GM18511 (cell line): ENCODE results near the gene C19orf53.
"Not testable (repeated sequence)": the region's sequence is repeated elsewhere in the genome, so short reads cannot be mapped to it uniquely, and the experiment has no call there.

Source experiments
- ATAC-seq: cut with Tn5 transposase; IDR thresholded peaks from one replicate; pipeline ENCODE4 v1.9.1; 2021; ENCODE audit warnings: mild to moderate bottlenecking, moderate library complexity; ENCODE audit not compliant: unreplicated experiment

C19orf53 gene

DNA sequence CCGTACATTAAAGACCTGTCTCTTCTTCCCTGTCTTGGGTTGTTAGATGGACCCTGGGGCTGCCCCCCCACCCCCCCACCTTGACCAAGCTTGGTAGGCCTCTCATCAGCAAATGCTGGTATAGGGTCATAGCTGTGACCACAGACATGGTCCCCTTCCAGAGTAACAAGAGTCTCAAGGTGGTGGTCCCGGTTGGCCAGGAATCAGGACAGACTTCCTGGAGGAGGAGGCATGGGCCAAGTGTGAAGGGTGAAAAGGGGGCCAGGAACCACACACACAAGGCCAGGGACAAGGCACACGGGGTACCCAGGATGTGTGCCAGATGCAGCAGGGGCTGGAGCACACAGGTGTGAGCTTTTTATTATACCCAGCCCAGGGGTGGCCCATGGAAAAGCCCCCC lies 11.0 kb upstream of the C19orf53 start:
- ATAC-seq, result no peak

DNA sequence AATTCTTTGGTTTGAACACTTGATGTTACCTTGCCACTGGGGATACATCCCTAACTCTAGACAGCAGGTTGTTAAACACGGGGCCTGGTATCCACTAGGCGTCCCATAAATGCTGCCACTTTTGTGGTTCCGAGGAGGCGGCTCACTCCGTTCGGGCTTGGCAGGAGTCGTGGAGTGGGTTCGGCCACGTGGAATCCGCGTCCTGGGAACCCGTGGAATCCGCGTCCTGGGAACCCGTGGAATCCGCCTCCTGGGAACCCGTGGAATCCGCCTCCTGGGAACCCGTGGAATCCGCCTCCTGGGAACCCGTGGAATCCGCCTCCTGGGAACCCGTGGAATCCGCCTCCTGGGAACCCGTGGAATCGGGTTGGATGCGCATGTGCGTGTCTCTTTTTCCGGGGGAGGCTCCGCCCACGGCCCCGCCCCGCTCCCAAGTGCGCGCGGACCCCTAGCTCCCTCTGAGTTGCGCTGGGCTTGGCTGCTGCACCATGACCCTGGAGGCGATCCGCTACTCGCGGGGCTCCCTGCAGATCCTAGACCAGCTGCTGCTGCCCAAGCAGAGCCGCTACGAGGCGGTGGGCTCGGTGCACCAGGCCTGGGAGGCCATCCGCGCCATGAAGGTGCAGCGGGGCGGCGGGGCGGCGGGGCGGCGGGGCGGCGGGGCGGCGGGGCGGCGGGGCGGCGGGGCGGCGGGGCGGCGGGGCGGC lies 10.0 kb upstream of the C19orf53 start, which contains the start of gene MRI1:
MRI1 (plus strand) TSS at position 422 of the 707 bp plus-strand sequence; CDS start at position 489, 67 bp downstream.
- no peak for ATAC-seq

DNA sequence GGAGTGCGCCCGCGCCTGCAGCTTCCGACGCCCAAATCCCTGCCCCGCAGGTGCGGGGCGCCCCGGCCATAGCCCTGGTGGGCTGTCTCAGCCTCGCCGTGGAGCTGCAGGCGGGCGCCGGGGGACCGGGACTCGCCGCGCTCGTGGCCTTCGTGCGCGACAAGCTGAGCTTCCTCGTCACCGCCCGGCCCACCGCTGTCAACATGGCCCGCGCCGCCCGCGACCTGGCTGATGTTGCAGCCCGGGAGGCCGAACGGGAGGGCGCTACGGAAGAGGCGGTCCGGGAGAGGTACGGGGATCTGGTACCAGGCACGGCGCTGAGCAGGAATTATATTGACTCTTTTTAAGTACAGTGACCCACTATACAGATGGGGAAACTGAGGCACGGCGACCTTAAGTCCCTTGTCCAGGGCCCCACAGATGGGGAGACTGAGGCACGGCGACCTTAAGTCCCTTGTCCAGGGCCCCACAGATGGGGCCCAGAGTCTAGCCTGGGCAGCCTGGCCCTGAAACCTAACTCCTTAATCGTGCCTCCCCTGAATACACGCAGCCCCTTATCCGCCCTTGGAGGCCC lies 9.3 kb upstream of the C19orf53 start:
- no peak for ATAC-seq

DNA sequence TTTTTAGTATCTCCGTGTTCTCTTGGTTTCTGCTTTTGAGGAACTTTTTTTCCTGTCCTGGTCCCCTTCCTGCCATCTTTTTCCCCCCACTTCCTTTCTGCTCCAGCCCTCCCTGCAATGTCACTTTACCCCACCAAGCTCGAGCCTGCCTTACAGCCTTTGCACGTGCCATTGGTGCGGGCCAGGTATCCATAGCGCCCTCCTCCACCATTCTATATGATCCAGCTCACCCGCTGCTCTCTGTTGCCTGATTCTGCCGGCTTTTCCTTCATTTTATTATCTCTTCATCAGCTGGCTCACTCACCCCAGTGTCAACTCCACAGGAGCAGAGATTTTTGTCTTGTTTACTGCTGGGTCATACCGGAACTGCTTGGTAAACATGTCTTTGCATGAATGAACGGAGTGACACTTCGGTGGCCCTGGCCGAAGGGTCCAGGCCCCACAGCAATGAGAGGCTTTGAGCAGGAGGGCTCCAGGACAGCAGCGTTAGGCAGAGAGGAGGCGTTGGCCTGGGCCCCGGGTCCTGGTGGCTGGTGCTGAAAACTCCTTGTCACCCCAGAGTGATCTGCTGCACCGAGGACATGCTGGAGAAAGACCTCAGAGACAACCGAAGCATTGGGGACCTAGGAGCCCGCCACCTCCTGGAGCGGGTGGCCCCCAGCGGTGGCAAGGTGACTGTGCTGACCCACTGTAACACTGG lies 8.7 kb upstream of the C19orf53 start:
- no peak for ATAC-seq

DNA sequence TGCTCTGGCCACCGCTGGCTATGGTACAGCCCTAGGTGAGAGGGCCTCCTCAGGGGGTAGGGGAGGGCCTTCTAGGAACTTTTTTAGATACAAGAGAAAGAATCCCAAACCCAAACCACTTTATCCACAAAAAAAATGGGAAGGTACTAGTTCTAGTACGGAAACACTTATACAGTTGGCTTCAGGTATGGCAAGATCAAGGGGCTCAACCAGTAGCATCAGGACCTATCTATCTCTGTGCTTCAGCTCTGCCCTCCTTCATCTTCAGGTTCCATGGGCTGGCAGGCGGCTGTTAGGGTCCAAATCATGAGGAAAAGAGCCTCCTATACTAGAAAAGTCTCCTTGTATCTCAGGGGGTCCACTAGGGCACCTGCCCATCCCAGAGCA lies 8.2 kb upstream of the C19orf53 start:
- ATAC-seq, result no peak

DNA sequence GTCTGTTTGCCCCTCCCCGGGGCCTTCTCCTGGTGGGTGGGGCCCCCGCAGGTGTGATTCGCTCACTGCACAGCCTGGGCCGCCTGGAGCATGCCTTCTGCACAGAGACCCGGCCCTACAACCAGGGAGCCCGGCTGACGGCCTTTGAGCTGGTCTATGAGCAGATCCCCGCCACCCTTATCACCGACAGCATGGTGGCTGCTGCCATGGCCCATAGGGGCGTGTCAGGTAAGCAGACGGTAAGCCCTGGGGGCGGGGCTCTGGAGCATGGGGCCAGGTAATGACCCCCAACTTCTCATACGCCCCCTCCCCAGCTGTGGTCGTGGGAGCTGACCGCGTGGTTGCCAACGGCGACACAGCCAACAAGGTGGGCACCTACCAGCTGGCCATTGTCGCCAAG lies 5.7 kb upstream of the C19orf53 start:
- no peak for ATAC-seq

DNA sequence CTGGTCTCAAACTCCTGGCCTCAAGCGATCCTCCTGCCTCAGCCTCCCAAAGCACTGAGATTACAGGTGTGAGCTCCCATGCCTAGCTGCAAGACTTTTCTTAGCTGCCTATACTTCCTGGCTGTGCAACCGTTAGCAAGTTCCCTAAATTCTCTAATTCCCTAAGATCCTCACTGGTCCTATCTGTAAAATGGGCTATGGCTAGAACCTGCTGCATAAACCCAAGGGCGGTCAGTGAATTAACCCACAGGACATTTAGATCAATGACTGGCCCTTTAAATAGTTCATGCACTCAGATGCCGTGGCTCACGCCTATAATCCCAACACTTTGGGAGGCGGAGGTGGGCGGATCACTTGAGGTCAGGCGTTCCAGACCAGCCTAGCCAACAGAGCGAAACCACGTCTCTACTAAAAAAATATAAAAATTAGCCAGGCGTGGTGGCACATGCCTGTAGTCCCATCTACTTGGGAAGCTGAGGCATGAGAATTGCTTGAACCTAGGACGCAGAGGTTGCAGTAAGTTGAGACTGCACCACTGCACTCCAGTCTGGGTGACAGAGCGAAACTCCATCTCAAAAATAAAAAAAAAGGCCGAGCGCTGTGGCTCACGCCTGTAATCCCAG lies 4.1 kb upstream of the C19orf53 start:
- ATAC-seq, result no peak

DNA sequence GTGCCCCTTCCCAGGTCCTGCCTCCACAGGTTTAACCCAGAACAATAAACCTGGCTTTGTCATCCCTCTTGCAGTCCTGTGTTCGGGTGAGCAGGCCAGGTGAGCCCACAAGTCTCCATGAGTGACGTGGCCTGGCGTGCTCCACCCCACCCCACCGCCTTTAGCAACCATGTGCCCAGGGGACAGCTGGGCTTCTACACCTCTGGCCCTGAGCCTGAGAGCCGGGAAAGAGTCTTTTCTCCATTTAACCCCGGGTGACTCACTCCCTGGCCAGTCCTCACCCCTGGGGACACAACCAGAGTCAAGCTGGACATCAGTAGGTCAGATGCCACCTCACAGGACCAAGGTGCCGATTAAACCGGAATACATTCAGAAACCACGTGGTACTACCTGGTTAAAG lies 4.1 kb downstream of the C19orf53 start:
- ATAC-seq, result no peak

DNA sequence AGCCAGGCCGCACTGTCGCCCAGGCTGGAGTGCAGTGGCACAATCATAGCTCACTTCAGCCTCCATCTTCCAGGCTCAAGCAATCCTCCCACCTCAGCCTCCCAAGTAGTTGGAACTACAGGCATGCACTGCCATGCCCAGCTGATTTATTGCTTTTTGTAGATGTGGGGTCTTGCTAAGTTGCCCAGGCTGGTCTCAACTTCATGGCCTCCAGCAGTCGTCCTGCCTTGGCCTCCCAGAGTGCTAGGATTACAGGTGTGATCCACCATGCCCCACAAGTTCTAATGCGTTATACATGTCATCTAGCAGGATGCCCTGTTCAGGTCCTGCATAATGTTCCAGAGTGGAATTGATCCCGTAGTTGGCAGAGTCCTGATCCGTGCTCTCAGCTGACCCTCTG lies 4.6 kb downstream of the C19orf53 start:
- ATAC-seq, result no peak

DNA sequence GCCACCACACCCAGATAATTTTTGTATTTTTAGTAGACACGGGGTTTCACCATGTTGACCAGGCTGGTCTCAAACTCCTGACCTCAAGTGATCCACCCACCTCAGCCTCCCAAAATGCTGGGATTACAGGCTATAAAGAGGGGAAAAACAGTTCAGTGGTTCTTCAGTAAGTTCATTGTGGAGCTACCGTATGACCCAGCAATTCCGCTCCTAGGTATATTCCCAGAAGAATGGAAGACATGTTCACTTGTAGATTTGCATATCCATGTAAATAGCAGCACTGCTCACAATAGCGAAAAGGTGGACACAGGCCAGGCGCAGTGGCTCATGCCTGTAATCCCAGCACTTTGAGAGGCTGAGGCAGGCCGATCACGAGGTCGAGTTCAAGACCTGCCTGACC lies 5.5 kb downstream of the C19orf53 start:
- ATAC-seq, result not testable (repeated sequence)

DNA sequence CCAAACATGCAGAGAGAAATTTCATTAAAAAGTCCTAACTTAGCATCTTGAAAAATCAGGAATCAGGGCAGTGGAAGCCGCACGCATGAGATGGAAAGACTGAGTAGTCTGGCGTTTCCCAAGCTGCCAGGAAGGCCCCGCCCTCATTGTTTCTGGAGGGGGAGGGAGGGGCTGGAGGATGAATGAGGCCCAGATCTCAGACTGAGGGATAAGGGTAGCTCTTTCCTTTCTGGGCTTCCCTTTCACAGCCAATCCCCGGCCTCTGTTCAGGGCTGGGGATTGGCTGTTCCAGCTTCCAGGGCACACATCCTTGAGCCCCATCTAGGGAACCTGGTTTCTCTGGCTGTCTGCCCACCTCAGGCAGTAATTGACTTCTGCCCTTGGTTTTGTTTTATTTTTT lies 7.3 kb downstream of the C19orf53 start:
- no peak for ATAC-seq

DNA sequence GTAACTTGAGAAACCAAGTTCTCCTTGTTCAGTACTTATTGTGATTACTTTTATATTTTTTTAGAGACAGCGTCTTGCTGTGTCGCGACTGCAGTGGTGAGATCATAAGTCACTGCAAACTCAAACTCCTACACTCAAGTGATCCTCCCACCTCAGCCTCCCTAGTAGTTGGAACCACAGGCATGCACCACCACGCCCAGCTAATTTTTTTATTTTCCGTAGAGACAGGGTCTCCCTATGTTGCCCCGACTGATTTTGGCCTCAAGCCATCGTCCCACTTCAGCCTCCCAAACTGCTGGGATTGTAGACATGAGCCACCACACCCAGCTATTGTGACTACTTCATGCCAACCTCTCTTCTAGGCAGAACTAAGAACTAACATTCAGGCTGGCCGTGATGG lies 8.3 kb downstream of the C19orf53 start:
- ATAC-seq, result no peak

DNA sequence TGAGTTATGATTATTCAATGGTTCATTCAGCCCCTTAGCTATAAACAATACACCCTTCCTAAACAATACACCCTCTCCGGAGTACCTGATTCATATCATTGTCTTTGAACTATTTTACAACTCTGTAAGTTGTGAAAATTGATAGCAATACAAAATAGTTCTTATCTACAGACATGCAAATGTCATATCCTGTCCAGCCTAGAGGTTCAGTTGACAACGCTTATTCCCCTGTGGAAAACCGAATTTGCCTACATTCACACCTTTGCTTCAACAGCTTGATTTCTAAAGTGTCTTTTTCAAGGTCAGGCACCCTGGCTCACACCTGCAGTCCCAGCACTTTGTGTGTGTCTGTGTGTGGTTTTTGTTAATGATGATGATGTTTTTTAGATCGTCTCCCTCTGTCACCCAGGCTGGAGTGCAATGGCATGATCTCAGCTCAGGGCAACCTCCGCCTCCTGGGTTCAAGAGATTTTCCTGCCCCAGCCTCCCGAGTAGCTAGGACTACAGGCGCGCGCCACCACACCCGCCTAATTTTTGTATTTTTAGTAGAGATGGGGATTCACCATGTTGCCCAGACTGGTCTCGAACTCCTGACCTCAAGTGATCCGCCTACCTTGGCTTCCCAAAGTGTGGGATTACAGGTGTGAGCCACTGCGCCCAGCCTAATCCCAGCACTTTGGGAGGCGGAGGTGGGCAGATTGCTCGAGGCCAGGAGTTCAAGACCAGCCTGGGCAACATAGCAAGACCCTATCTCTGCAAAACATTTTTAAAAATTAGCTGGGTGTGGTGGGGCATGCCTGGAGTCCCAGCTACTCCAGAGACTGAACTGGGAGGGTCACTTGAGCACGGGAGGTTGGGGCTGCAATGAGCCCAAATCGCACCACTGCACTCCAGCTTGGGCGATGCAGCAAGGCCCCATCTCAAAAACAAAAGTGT lies 9.6 kb downstream of the C19orf53 start:
- ATAC-seq, result no peak

DNA sequence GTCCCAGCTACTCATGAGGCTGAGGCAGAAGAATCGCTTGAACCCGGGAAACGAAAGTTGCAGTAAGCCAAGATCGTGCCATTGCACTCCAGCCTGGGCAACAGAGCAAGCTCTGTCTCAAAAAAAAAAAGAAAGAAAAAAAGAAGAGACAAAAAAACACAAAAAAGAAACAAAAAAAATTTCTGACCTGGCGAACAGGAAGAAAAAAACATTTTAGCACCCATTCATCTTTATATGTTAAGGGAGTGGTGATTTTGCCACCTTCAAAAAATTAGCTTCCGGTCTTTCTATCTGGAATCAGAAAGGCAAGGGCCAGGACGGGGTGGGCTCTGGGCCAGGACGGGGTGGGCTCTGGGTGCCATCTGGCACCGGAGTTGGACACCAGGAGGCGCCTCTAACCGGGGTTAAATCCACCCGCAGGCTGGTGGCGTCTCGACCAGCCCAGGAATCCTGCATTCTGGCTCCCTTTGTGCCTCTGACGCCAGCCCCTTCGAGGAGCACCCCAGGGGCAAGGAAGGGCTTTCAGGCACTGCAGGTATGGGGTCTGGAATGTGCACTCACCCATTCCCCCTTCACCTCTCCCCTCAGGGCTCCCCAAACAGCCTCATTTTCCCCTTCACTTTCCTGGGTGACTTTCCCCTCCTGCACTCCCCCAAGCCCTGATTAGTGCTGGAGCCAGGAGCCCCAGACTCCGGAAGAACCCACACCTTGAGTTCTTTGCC lies 10.6 kb downstream of the C19orf53 start:
- ATAC-seq, result no peak

DNA sequence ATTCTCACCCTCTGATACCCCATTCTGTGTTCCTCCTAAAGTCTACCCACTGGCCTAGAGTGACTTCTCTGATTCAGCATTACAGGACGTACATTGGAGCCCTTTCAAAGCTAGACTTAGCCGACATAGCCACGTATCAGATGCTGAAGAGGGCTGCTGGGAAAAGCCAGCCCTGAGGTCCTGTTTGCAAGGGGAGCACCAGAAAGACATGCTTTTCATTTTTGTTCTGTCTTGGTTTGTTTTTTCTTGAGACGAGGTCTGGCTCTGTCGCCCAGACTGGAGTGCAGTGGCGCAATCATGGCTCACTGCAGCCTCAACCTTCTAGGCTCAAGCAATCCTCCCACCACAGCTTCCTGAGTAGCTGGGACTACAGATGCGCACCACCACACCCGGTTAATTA lies 14.7 kb downstream of the C19orf53 start:
- no peak for ATAC-seq

DNA sequence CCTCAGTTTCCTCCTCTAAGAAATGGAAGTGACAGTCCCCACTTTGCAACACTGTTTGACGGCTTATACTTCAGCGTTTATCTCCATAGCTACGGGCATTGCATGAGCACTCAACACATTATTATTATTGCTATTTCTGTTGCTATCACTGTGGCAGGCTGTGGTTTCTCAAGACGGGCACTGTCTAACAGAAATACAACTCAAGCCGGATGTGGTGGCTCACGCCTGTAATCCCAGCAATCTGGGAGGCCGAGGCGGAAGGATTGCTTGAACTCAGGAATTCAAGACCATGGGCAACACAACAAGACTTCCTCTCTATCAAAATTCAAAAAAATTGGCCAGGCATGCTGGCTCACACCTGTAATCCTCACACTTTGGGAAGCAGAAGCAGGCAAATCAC lies 16.1 kb downstream of the C19orf53 start:
- no peak for ATAC-seq

DNA sequence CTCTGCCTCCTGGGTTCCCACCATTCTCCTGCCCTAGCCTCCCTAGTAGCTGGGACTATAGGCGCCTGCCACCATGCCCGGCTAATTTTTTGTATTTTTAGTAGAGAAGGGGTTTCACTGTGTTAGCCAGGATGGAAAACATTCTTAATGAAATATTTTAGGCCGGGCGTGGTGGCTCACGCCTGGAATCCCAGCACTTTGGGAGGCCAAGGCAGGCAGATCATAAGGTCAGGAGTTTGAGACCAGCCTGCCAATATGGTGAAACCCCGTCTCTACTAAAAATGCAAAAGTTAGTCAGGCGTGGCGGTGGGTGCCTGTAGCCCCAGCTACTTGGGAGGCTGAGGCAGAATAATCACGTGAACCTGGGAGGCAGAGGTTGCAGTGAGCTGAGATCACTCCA lies 19.1 kb downstream of the C19orf53 start:
- not testable (repeated sequence) for ATAC-seq

DNA sequence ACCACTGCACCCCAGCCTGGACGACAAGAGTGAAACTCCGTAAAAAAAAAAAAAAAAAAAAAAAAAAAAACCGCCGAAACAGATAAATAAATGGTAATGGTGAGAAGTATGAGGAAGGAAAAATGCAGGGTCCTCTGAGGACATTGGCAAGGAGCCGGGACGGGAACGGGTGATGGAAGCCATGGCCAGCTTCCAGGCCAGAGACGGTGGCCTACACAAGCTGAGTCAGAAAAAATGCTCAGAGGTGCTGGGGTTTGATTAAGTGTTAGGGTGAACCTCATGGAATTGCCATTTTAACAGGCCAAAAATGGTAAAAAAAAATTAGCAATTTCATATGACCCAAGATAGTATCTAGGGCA lies 20.1 kb downstream of the C19orf53 start:
- no peak for ATAC-seq

DNA sequence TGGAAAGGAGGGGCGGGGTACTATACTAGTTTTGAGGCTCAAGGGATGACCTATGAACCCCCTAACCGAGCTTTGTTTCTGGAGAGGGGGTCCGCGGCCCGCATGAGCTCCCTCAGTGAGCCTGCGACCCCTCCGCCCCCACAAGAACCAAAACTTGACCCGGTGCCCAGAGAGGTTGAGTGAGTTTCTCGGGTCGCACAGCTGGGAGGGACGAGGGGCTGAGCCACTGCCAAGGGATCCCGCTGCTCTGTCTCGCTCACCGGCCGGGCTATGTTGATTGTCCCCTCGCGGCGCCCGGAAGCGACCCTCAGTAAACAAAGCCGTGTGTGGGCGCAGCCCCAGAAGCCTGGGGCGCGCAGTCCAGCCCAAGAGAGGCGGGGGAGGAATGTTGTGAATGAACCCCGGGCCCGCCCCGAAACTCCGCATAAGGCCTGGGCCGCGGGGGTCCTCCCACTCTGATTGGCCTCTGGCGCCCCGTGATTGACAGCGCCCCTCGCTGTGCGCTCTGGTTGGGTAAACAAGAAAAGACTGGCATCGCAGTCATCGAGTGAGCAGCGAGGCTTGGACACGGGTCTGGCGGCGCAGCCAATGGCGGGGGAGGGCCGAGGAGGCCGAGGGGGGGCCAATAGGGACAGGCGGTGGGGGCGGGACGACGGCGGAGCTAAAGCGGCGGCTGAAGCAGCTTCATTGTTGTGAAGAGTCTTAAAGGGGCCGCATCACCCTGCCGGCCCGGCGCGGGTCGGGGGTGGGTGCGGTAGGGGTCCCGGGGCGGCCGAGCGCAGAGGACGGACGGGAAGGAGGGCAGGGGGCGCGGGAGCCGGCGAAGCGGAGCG lies 20.7 kb downstream of the C19orf53 start, which contains the start of gene ZSWIM4:
ZSWIM4 (plus strand) TSS at position 687 of the 833 bp plus-strand sequence. CDS start 206 bp downstream, outside the sequence.
- peak; percentile 92 for ATAC-seq
